ENCODE measurements around the gene IFT22. TPM values are rescaled to one million over a fixed set of nuclear protein-coding genes. Genes with fewer than 3 reads are reported as not detected.
"Not testable (repeated sequence)": the region's sequence is repeated elsewhere in the genome, so short reads cannot be mapped to it uniquely, and the experiment has no call there.

The IFT22 gene
- total and polyA plus RNA-seq, 5 donors: 22.0 to 35.0 (median 27.4) TPM

DNA sequence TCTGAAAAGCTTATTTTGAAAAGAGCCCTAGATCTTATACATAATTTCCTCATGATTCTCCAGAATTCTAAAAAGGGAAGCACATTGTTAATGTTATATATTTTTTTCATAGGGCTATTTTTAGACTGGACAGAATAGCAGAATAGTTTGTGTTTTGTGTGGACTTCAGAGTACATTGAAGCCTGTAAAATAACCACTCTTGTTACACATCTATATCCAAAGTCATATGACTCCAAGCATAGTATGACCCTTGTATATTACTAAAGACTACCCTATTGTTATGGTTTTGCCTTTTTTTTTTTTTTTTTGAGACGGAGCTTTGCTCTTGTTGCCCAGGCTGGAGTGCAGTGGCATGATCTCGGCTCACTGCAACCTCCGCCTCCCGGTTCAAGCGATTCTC lies 50.6 kb downstream of the IFT22 start:
- Histone ChIP-seq H3K27me3 (ENCODE audit: control insufficient read depth, insufficient read depth) (no peaks in the 10 kb centered on the region), H3K4me3 (ENCODE audit: low read length) (no peak overlapping the region), H3K4me1 (ENCODE audit: control insufficient read depth, insufficient read depth, low read length) (no peaks in the 10 kb centered on the region), H3K27ac (ENCODE audit: low read length) (no peak overlapping the region), H3K9me3 (ENCODE audit: control insufficient read depth, low read length) (no peaks in the 10 kb centered on the region)
- DNase-seq: no peak
- intact Hi-C loops (cut with DNase I): no loop called here
- ATAC-seq: no peak
- WGBS: 67% methylated on average over 5 of the region's 5 CpGs

DNA sequence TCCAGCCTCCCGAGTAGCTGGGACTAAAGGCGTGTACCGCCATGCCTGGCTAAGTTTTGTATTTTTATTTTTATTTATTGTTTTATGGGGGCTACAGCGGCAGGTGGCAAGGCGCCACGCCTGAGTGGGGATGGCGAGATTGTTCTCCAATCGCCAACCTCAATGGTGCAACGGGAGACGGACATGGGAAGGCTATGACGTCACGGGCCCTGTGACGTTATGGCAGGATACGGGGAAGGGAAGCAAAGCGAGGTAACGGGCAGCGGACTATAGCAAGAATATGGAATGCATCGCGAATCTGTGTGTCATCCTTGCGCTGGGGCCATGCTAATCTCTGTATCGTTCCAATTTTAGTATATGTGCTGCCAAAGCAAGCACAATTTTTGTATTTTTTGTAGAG lies 51.9 kb downstream of the IFT22 start:
- Histone ChIP-seq H3K4me3 (ENCODE audit: low read length) (no peak overlapping the region), H3K27me3 (ENCODE audit: control insufficient read depth, insufficient read depth) (no peaks in the 10 kb centered on the region), H3K9me3 (ENCODE audit: control insufficient read depth, low read length) (no peaks in the 10 kb centered on the region), H3K27ac (ENCODE audit: low read length) (no peak overlapping the region), H3K4me1 (ENCODE audit: control insufficient read depth, insufficient read depth, low read length) (no peaks in the 10 kb centered on the region)
- WGBS: 85% methylated on average over 21 of the region's 21 CpGs
- no peak for ATAC-seq
- DNase-seq: no peak
- intact Hi-C loops (cut with DNase I): no loop called here

DNA sequence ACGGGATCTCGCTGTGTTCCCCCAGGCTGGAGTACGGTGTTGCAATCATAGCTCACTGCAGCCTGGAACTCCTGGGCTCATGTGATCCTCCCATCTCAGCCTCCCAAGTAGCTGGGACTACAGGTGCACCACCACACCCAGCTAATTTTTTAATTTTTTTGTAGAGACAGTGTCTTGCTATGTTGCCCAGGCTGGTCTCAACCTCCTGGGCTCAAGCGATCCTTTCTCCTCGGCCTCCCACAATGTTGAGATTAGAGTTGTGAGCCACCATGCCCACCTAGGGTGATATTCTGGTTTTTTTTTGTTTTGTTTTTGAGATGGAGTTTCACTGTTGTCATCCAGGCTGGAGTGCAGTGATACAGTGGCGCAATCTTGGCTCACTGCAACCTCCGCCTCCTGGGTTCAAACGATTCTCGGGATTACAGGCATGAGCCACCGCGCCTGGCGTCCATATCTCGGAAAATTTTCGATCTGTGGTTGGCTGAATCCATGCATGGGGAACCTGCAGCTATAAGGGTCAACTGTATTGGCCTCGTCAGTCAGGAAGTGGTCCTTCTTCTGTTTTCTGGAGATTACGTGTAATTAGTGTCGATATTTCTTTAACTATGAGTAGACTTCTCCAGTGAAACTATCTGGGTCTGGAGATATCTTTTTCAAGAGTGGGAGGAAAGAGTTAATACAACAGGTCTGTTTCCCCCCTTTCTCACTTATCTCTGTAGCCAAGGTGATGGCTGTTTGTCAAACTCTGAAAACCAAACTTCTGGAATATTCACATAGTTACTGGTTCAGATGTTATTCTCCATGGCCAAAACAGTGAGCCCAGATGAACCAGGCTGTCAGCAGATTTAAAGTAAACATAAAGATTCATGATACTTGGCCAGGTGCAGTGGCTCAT lies 55.7 kb downstream of the IFT22 start:
- intact Hi-C loops (cut with DNase I): no loop called here
- no peaks in the 10 kb centered on the region for H3K27me3 ChIP-seq (ENCODE audit: control insufficient read depth, insufficient read depth)
- DNase-seq (no peak), ATAC-seq (no peak)
- 59% methylated on average over 17 of the region's 17 CpGs for WGBS
- no peak overlapping the region for H3K4me3 ChIP-seq (ENCODE audit: low read length)
- H3K4me1 ChIP-seq (ENCODE audit: control insufficient read depth, insufficient read depth, low read length): no peaks in the 10 kb centered on the region
- no peak overlapping the region for H3K27ac ChIP-seq (ENCODE audit: low read length)
- no peaks in the 10 kb centered on the region for H3K9me3 ChIP-seq (ENCODE audit: control insufficient read depth, low read length)

DNA sequence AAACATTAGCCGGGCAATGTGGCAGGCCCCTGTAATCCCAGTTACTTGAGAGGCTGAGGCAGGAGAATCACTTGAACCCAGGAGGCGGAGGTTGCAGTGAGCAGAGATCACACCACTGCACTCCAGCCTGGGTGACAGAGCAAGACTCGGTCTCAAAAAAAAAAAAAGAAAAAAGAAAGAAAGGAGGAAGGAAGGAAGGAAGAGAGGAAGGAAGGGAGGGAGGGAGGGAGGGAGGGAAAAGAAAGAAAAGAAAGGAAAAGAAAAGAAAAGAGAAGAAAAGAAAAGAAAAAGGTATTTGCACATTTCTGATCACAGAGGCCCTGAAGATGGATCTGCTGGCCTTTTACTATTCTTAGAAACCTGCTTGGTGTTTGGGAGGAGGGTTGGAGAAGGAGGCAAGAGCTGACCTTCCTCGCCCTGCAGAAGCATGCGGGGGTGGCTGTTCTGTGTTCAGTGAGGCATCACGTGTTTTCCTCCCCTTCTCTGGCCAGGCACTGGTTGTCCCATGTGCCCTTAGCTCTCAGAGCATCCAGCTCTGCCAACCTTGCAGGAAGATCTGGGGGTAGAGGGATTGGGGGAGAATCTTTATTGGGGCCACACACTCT lies 57.4 kb downstream of the IFT22 start:
- ATAC-seq: peak; percentile 31 to 37
- not testable (repeated sequence) for H3K9me3 ChIP-seq (ENCODE audit: control insufficient read depth, low read length); H3K27ac ChIP-seq (ENCODE audit: low read length)

More for the DNA sequence above, 57.4 kb downstream of the IFT22 start:
- intact Hi-C loops (cut with DNase I); DNase-seq; H3K4me1 ChIP-seq (ENCODE audit: control insufficient read depth, insufficient read depth, low read length); H3K4me3 ChIP-seq (ENCODE audit: low read length); H3K27me3 ChIP-seq (ENCODE audit: control insufficient read depth, insufficient read depth): not testable (repeated sequence)
- 40% methylated on average over 6 of the region's 6 CpGs for WGBS

Other genes with a start within 250 kb of the IFT22 start
- gene TRIM56, start 236.3 kb downstream of the IFT22 start, total RNA-seq: 10 to 100 TPM; 20.0 to 24.5 (median 22.3) TPM
- gene TRIM56, start 236.3 kb downstream of the IFT22 start, polyA plus RNA-seq: 11.4 TPM
- gene SERPINE1, start 194.7 kb downstream of the IFT22 start, total RNA-seq: 10 to 100 TPM in 1 of 4 donors, 1 to 10 TPM in 3; 1.2 to 11.9 (median 2.2) TPM
- gene SERPINE1, start 194.7 kb downstream of the IFT22 start, polyA plus RNA-seq: 4.5 TPM
- 10 to 100 TPM; 10.7 to 14.3 (median 12.0) TPM for gene AP1S1, start 167.3 kb downstream of the IFT22 start, total RNA-seq
- gene AP1S1, start 167.3 kb downstream of the IFT22 start, polyA plus RNA-seq: 20.9 TPM
- gene VGF, start 156.2 kb downstream of the IFT22 start, total RNA-seq: not detected
- 0.07 TPM for gene VGF, start 156.2 kb downstream of the IFT22 start, polyA plus RNA-seq
- gene NAT16, start 141.5 kb downstream of the IFT22 start, total RNA-seq: not detected
- gene NAT16, start 141.5 kb downstream of the IFT22 start, polyA plus RNA-seq: not detected
- not detected for gene MOGAT3, start 120.8 kb downstream of the IFT22 start, total RNA-seq
- gene MOGAT3, start 120.8 kb downstream of the IFT22 start, polyA plus RNA-seq: not detected
- gene PLOD3, start 104.2 kb downstream of the IFT22 start, total RNA-seq: 10 to 100 TPM; 34.8 to 52.8 (median 44.0) TPM
- 31.2 TPM for gene PLOD3, start 104.2 kb downstream of the IFT22 start, polyA plus RNA-seq
- 10 to 100 TPM; 51.5 to 62.8 (median 55.5) TPM for gene ZNHIT1, start 103.6 kb downstream of the IFT22 start, total RNA-seq
- 108 TPM for gene ZNHIT1, start 103.6 kb downstream of the IFT22 start, polyA plus RNA-seq
- gene CLDN15, start 84.0 kb downstream of the IFT22 start, total RNA-seq: 1 to 10 TPM; 2.4 to 3.4 (median 3.0) TPM
- 4.2 TPM for gene CLDN15, start 84.0 kb downstream of the IFT22 start, polyA plus RNA-seq
- gene FIS1, start 76.7 kb downstream of the IFT22 start, total RNA-seq: 100 to 1,000 TPM; 245 to 315 (median 279) TPM
- gene FIS1, start 76.7 kb downstream of the IFT22 start, polyA plus RNA-seq: 297 TPM
- under 1 TPM in 1 of 4 donors, not detected in 3; 0.09 TPM for gene COL26A1, start 41.1 kb upstream of the IFT22 start, total RNA-seq
- 0.11 TPM for gene COL26A1, start 41.1 kb upstream of the IFT22 start, polyA plus RNA-seq